SK-N-SH (cell line): ENCODE results near the gene SLC16A10.

Experiments
- CTCF ChIP-seq: fragments of 200-600 bp; sonication (generic); IDR thresholded peaks from 2 replicates; pipeline ENCODE4 v1.6.1; 2017; ENCODE audit warnings: antibody characterized with exemption, mild to moderate bottlenecking, moderate library complexity
- EP300 ChIP-seq, 2 experiments: IDR thresholded peaks; 2 replicates each; pipeline versions ENCODE4 v1.4.0 to v1.6.1; 2012; ENCODE audit warnings: borderline replicate concordance in 1 of 2, low read depth in 1 of 2, low read length in 1 of 2
- FOXJ3 ChIP-seq: sonication (generic); formaldehyde crosslinking; IDR thresholded peaks from 2 replicates; pipeline ENCODE4 v1.5.1; 2020; ENCODE audit warnings: mild to moderate bottlenecking, missing genetic modification reagents
- MXI1 ChIP-seq: IDR thresholded peaks from 2 replicates; pipeline ENCODE4 v1.6.1; 2012; ENCODE audit warnings: mild to moderate bottlenecking, low read depth, low read length, improper control_type of control experiment
- PBX3 ChIP-seq: IDR thresholded peaks from 2 replicates; pipeline ENCODE4; 2012
- POLR2AphosphoS5 ChIP-seq: IDR thresholded peaks from 2 replicates; pipeline ENCODE4 v1.6.1; 2012; ENCODE audit warnings: low read depth, low read length
- RAD21 ChIP-seq: IDR thresholded peaks from 2 replicates; pipeline ENCODE4 v1.6.1; 2012; ENCODE audit warnings: mild to moderate bottlenecking, low read length
- RFX5 ChIP-seq: IDR thresholded peaks from 2 replicates; pipeline ENCODE4 v1.6.1; 2012; ENCODE audit warnings: mild to moderate bottlenecking, improper control_type of control experiment, low read length
- SIN3A ChIP-seq: IDR thresholded peaks from 2 replicates; pipeline ENCODE4 v1.6.1; 2012; ENCODE audit warnings: low read depth, mild to moderate bottlenecking, low read length, moderate library complexity, borderline replicate concordance
- TCF12 ChIP-seq: IDR thresholded peaks from 2 replicates; pipeline ENCODE4 v1.4.0; 2012
- TEAD4 ChIP-seq: IDR thresholded peaks from 2 replicates; pipeline ENCODE4 v1.4.0; 2012; ENCODE audit warnings: mild to moderate bottlenecking, borderline replicate concordance; ENCODE audit not compliant: insufficient read depth
- USF2 ChIP-seq: fragments of 150-350 bp; IDR thresholded peaks from 2 replicates; pipeline ENCODE4 v1.6.1; 2017; ENCODE audit warnings: antibody characterized with exemption, low read length, low read depth, borderline replicate concordance

- TF ChIP-seq CTCF (no peak), SIN3A (no peak), FOXJ3 (CRISPR knock-in tag) (no peak), POLR2AphosphoS5 (no peak), MXI1 (no peak), TEAD4 (no peak), RFX5 (no peak), RAD21 (no peak), USF2 (no peak), EP300 (IDR thresholded peaks at IDR 0.05; ENCODE audit: borderline replicate concordance in 1 of 2, low read depth in 1 of 2, low read length in 1 of 2) (no peak), PBX3 (no peak), TCF12 (no peak)
These were observed 134.5 kb downstream of the SLC16A10 start for GRCh38 chr6:111221804-111222203.
